Bone marrow (tissue), 2 donors: ENCODE data around the gene EVI5.

Experiments used
- DNase-seq, 2 donors: peaks; one replicate each; lab custom pipeline; 2025; lab: John Stamatoyannopoulos, UW

The EVI5 gene

GRCh38 chr1:92515796-92516201 lies 269.1 kb downstream of the EVI5 start:
- DNase-seq, result no peak

- no peak for DNase-seq
These were observed 273.4 kb downstream of the EVI5 start for GRCh38 chr1:92511541-92511940.

DNA sequence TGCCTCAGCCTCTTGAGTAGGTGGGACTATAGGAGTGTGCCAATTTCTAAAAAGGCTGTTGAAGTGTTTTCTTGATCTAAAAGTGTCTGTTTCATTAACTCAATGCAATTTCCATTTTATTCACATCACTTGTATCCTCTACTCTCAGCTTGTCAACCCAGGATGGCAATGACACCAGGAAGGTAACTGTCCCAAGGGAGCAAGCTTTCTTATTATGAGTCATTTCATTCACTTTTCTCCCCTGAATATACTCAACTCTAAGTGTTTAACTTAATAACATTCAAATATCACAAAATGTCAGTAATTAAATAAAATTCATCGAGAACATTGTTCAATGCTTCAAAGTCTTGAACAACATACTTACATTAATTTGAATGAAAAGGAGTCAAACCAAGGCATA lies 275.3 kb downstream of the EVI5 start:
- DNase-seq, result no peak

GRCh38 chr1:92505015-92505692 lies 279.8 kb downstream of the EVI5 start:
- DNase-seq, result no peak

GRCh38 chr1:92504291-92505014 lies 280.5 kb downstream of the EVI5 start:
- DNase-seq, result no peak

GRCh38 chr1:92503926-92504285 lies 281.0 kb downstream of the EVI5 start:
- DNase-seq, result no peak

- no peak for DNase-seq
These were observed 281.6 kb downstream of the EVI5 start for GRCh38 chr1:92503043-92503925.

DNA sequence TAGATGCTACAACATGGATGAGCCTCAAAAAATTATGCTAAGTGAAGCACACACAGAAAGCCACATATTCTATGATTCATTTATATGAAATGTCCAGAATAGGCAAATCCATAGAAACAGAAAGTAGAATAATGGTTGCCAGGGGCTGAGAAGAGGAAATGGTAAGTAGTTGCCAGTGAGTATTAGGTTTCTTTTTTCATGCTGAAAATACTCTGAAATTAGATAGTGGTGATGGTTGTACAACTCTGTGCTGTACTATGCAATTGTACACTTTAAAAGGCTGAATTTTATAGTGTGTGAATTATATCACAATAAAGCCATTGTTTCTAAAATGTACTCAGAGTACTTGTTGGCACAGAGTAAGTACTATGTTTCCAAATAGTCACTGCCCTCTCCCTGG lies 282.7 kb downstream of the EVI5 start:
- DNase-seq, result peak in 1 of 2 donors; percentile 73

GRCh38 chr1:92500552-92500951 lies 284.4 kb downstream of the EVI5 start:
- DNase-seq, result no peak

GRCh38 chr1:92495392-92496063 lies 289.4 kb downstream of the EVI5 start:
- DNase-seq, result no peak

DNA sequence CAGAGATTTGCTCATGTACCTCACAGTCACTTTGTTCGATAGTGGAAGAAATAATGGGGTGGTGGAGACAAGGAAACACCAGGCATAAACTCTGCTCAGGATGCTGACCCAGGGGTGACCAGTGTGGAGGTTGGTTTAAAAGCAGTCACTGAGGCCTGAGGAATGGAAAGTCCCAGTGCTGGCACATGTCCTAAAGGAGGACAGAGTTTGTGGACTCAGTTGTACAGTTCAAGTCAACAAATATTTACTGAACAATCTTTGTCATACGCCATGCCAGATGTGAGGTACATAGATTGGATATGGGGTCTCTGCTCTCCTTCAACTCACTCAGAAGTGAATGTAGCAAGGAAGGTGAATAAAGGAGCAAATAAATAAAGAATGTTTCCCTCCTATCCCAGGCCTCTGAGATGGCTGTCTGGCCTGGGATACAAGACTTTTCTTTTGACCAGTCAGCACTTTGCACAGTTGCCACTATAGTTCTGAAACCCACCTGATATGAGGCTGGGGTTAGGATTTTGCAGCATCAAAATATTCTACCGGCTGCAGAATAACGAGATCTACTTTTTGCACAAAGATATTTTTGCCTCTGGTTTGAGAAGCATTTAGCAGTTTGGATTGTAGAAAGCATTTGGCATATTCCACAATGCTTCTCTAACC lies 290.3 kb downstream of the EVI5 start:
- no peak for DNase-seq

DNA sequence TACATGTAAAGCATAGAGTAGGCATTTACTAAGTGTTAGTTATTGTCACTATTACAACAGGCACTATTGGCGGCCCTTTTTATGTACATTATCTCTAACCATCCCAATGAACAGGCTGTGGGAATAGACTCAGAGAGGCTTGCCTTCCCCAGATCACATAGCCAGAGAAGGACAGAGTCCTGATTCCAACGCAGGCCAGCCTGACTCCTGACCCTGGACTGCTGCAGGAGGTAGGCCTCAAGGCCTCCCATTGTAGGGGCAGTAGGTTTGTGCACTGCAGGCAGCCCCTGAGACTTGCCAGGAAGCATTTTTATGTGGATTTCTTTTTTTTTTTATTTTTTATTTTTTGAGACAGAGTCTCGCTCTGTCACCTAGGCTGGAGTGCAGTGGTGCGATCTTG lies 291.8 kb downstream of the EVI5 start:
- DNase-seq, result no peak

- no peak for DNase-seq
These were observed 296.1 kb downstream of the EVI5 start for GRCh38 chr1:92488832-92489231.

DNA sequence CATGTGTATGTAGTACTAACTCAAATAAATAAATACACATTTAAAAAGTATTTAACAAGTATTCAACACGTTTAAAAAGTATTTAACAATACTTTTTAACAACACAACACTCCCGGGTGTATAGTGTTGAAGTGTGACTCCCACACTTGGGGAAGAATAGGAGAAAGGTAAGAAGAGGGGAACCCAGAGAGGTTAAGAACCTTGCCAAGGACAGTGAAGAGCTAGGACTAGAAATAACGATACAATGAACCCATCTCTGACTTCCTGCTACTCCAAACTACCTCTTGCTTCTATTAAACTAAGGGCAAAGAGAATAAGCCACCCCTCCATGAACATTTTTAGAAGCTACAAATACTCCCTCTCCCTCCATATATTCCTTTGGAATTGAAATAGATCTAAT lies 296.5 kb downstream of the EVI5 start:
- DNase-seq, result no peak

DNA sequence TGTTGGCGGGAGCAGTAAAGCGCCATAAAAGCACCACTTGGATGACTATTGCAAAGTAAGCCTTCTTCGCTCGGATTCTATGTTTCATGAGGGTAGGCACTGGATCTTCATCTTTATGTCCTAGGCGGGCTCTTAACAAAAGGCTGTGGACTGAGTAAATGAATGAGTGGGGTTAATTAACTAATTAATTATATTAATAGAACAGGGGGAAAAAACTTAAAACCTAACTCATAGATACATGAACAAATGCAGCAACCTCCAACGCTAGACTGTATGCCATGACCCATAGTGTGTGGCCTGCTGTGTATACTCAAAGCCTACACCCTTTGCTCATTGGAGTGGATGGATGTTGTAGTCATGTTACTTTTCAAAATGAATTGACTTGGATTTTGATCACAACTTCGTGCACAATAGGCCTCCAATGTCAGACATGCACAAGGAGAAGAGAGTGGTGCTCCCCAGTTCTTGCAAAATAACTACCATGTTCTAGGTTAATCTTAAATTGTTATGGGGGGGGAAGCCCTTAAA lies 297.8 kb downstream of the EVI5 start:
- no peak for DNase-seq

GRCh38 chr1:92486251-92487077 lies 298.4 kb downstream of the EVI5 start, which contains the start of gene GFI1:
Gene GFI1, minus strand, starts transcription at chr1:92486925. Its CDS starts 3,438 bp downstream, at chr1:92483487.
- DNase-seq, result peak in 1 of 2 donors; percentile 65

- peak; percentile 58 to 70 for DNase-seq
These were observed 299.3 kb downstream of the EVI5 start for GRCh38 chr1:92485381-92486250.

- peak; percentile 56 to 70 for DNase-seq
These were observed 300.2 kb downstream of the EVI5 start for GRCh38 chr1:92484472-92485380.
